ENCODE results near the gene MTHFD1L.

- TF ChIP-seq CTCF (IDR thresholded peaks at IDR 0.05) (no peak), POLR2A (IDR thresholded peaks at IDR 0.05) (no peak)
Observed at GRCh38 chr6:151007922-151008321, 142.4 kb downstream of the MTHFD1L start.
